GM18499 (cell line): ENCODE measurements around the gene ISL2.

ENCODE experiments used
- ATAC-seq: cut with Tn5 transposase; IDR thresholded peaks from one replicate; pipeline ENCODE4 v1.9.1; 2021; ENCODE audit warnings: moderate number of reproducible peaks; ENCODE audit not compliant: insufficient read depth, unreplicated experiment

The ISL2 gene

DNA sequence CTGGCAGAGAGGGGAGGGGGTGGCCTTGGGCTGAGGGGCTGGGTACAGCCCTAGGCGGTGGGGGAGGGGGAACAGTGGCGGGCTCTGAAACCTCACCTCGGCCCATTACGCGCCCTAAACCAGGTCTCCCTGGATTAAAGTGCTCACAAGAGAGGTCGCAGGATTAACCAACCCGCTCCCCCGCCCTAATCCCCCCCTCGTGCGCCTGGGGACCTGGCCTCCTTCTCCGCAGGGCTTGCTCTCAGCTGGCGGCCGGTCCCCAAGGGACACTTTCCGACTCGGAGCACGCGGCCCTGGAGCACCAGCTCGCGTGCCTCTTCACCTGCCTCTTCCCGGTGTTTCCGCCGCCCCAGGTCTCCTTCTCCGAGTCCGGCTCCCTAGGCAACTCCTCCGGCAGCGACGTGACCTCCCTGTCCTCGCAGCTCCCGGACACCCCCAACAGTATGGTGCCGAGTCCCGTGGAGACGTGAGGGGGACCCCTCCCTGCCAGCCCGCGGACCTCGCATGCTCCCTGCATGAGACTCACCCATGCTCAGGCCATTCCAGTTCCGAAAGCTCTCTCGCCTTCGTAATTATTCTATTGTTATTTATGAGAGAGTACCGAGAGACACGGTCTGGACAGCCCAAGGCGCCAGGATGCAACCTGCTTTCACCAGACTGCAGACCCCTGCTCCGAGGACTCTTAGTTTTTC, 4.9 kb downstream of the ISL2 start:
- no peak for ATAC-seq

DNA sequence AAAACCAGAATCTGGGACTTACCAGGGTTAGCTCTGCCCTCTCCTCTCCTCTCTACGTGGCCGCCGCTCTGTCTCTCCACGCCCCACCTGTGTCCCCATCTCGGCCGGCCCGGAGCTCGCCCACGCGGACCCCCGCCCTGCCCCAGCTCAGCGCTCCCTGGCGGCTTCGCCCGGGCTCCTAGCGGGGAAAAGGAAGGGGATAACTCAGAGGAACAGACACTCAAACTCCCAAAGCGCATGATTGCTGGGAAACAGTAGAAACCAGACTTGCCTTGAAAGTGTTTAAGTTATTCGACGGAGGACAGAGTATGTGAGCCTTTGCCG, 5.4 kb downstream of the ISL2 start:
- ATAC-seq: no peak

DNA sequence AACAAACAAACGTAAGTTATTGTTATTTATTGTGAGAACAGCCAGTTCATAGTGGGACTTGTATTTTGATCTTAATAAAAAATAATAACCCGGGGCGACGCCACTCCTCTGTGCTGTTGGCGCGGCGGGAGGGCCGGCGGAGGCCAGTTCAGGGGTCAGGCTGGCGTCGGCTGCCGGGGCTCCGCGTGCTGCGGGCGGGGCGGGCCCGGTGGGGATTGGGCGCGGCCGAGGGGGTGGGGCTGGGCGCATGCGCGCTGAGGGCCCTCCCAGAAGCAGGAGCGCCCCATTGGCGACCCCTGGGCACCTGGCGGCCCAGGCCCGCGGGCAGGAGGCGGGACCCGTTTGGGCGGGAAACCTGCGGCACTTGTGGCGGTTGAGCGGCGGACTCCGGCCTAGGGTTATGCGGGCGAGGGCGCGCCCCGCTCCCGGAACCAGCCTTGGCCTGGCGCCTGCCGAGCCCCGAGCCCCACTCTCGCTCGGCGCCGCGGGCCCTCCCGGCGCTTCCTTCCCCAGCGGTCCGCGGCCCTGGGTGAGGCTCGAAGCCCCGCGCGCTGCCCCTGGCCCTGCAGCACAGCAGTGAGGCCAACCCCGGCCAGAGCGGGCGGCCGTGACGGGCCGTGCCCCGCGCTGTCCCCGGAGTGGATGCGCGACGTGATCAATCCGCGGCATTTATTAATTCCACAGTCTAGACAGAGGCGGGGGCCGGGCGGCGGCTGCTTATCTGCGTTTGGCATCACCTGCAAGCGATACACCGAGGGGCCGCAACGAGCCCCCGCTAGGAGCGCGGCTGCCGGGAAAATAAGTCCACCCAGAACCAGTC, 6.0 kb downstream of the ISL2 start:
- ATAC-seq: no peak

DNA sequence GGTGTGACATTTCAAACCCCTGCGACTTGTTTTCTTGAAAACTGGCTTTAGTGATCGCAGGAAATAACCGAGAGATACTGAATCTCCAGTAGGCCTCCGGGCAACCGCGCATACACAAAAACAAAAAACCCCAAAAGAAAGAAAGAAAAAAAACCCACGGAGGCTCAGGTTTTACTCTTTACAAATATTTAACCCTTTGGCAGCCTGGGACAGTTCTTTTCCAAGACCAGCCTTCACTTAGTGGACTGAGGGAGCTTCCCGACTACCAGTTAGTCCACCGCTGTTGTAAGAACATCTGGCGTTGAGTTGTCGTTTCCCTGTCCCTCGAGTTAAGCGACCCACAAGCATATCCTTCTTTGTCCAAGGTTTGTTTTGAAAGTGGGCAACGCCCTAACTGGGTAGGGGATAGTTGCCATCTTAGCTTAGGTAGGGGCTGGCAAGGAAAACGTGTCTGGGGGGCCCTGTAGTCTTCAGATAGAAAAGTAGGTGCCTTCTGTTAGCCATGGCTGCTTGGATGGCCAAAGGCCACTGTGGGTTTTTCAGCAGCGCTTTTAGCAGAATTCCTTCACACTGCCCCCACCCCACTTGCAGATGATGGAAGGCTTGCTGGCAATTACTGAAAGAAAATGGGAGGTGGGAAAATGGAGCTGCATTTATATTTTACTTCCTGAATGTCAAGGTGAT, 6.9 kb downstream of the ISL2 start:
- no peak for ATAC-seq

DNA sequence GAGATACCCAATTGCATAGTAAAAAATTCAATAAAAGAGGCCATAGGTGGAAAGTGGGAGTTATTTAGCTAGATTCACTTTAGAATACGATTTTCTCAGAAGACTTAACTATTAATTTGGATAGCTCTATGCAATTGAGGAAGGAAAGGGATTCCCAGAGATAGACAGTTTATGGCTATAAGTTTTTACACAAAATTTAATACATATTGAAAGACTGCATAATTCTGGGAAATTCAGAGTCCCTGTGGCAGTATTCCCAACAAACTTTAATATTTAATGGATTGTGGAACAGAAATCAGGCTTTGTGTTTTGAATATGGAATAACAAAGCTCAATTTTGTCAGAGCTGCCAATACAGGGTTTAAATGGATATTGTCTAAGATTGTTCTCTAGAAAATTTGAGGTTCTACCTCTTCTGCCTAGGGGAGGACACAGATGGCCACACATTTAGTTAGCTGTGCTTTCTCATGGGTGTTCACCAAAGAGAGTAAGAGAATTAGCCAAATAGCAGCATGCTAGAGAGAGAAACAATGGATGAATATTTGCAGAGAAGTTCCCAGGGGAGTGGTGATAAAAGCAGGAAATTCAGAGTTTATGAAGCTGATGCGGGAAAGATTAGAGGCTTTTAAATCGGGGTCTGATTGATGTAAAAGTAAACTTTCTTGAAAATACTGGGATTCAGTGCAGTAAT, 8.5 kb downstream of the ISL2 start:
- ATAC-seq: no peak

DNA sequence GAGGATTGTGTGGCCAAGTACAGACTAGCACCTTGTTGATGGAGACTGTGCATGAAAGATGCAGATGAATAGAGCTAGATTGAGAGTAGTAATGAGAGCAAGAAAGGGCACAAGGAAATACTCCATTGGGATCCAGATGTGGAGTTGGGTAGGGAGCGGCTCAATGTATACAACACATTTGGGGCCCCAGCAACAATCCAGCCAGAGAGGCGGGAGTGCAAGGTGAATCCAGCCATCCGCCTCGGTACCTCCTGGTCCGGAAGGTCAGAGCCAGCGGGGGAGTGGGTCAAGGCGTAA, 9.0 kb downstream of the ISL2 start:
- ATAC-seq: no peak

DNA sequence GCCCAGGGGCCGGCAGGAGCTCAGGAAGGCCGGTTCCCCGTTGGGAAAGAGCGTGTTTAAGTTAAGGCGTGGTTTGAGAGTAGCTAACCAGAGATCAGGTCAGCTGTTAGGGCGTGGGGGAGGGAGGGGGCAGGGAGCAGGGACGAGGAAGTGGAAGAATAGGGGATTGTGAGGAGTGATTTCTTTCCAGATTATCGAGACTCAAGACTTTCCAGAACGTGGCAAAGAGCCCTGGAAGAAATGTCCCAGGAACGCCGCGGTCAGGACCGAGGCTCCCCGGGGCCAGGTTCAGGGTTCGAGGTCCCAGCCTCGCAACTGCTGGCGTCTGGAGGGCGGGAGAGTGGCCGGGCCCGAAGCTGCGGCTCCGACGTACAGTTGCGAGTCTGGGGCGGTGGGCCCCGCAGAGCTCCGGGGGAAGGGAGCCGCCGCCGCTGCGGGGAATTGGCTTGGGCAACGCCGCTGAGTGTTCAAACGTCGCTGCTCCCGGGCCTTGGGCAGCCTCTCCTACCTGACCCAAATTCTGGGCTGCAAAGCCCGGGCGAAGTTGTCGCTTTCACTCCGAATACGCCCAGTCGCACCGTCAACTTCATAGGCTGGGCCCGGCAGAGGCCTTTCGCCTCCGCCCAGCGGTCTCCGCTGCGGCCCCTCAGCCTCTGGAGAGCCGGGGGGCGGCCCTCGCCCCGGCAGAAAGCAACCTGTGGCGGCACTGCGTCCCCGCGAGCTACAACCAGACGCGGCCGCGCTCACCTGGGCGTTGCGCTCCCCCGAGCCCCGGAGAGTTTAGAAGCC, 9.5 kb downstream of the ISL2 start:
- ATAC-seq: no peak

DNA sequence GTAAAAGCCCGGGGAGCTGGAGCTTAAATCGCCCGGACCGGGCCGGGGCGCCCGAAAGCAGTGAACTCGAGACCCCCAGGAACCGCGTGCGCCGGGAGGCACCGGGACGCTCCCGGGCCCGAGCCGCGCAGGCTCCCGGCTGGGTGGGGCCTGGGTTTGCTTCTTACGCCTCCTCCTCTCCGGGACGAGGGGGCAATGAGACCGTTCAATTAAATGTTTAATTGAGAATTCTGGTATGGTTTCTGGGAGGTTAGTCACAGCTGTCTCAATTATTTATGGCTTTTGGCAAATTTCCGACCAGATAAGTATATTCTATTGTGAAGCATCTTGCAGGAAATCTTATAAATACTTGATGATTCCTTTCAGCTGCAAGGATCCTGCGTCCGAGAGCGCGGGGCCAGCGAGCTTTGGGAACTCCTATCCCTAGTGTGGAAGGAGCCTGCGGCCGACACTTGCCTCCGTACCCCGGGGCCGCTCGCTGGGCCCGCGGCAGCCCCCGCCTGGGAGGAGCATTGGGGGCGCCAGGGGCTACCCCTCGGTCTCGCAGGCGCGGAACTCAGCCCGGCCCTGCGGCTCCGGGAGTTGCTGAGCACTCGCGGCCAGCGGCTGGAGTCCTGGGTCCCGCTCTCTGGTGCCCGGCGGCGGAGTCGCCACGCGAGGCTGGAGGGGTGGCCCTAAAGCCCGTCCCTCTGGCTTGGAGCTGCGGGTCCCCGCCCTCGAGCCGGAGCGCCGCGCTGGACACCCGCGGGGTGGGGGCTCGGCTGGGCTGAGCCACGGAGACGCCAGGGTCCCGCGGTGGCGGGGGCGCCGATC, 10.3 kb downstream of the ISL2 start:
- no peak for ATAC-seq

DNA sequence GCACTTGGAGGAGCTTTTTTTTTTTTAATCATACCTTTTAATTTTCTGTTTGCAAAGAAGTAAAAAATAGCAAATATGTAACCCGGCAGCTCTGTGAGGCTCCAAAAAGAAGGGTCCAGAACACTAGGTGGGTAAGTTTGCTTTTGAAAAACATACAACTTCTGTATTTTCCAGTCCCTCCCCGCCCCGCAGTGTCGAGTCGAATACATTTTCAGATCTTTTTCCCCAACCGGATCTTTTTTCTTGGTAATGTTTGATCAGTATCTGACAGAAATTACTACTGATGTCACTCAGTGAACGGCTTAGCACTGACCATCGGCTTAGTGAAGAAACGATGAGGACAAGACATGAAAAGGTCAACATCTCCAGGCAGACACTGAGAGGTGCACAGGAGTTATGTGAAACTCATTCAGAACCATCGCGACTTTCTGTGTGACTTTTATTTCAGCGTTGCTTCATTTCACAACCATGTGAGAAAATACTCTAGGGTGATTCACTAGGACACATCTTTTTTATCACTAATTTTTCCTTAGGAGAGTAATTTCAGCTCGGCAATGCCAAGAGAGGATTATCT, 11.0 kb downstream of the ISL2 start:
- no peak for ATAC-seq

DNA sequence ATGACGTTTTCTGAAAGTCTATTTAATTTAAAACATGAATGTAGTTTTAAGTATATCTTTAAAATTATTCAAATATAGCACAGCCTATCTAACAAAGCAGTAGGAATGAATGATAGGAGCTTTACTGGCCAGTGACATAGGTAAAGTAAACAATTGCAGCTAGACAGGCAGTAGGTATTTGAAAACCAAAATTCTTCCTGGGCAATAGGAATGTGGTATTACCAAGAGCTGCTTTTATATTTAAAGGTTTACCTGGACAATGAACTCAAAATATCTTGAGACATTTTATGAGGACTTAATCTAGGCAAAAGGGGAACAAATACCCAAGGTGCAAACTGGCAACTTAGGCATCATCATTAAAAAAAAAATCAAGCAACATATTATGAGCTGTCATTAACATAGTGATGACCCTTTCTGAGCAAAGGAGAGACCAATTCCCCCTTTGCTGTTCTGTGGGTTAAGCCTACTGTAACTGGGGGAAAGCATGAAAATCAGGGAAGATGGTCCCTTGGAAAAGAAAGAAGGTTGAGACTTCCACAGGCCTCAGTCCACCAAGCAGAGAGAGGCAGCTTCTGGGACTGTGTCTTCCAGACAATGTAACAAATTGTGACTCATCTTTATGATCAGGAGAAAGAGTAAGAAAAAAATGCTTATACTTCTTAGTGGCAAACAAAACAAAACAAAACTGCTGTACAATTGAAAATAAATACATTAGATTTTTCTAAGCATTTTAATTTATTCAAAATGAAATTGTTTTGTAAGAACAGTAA, 12.9 kb downstream of the ISL2 start:
- ATAC-seq: no peak

DNA sequence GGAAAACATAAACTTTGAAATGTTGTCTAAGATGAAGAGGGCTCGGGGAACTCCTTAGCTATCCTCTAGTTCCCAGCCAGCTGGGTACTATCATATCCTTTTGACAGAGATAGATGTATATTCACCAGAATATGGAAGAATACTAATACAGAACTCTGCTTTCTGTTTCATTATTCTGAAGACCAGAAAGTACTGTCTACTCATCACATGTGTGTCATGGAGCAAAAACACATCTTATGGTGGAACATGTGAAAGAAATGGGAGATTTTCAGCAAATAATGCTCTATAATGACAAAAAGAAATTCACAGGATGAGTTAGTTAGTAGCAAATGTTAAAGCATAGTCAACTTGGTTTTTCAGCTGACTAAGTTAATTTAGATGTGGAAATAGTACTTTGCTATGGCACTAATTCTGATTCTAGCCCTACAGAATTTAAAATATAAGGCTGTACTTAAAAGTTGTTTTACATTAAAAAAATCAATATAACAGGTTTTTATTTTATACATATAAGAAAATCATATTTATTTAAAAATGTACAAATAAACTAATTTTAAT, 16.5 kb downstream of the ISL2 start:
- ATAC-seq: no peak

DNA sequence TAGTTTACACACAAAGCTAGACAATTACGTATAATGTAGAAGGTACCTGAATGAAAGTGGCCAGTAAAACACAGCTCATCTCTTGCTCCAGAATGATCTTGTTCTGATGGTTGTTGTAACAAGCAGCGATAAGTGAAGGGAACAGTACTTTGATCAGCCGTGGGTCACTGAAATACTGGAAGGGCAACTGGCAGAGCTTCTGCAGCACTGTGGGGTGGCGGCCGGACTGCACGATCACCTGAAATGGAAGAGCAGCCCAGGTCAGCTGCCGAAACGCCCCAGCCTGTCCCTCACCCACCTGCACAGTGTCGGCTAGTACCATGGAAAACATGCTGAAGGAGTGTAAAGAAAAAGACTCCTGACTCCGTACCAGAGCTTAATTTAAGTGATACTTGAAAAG, 17.3 kb downstream of the ISL2 start:
- no peak for ATAC-seq

DNA sequence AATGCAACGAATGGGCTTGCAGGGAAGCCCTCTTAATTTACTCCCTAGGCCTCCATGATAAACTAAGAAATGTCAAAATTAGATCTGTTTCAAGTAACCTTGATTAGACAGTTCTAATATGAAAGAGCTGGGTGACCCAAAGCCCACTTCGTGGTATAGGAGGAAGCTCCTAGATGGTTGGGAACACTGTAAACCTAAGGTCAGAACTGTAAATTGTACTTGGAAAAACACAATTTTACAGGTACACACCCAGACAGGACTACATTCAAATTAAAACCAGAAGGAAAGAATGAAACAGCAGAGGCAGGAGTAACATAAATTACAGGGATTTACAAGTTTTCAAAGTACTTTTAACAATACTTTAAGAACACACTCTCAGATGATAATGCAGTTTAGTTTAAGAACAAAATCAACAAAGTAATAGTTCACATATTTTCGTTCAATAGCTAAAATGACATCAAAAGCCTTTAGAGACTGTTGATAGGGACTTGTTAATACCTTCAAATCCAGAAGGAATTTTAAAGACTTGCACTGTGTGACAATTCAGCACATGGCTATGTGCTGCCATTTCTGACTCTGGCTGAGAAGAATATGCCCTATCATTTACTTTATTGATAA, 18.4 kb downstream of the ISL2 start:
- no peak for ATAC-seq

DNA sequence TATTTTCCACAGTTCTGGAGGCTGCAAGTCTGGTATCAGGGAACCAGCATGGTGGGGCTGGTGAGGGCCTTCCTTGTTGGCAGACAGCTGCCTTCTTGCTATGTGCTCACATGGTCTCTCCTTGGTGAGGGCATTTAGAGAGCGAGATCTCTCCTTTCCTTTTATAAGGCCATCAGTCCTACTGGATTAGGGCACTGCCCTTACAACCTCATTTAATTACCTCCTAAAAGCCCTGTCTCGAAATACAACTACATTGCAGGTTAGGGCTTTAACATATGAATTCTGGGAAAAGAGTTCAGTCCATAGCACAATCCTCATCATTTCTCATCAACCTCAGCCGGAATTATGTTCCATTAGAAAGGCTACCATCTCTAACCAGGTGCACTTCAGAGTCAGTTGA, 21.9 kb downstream of the ISL2 start:
- no peak for ATAC-seq

DNA sequence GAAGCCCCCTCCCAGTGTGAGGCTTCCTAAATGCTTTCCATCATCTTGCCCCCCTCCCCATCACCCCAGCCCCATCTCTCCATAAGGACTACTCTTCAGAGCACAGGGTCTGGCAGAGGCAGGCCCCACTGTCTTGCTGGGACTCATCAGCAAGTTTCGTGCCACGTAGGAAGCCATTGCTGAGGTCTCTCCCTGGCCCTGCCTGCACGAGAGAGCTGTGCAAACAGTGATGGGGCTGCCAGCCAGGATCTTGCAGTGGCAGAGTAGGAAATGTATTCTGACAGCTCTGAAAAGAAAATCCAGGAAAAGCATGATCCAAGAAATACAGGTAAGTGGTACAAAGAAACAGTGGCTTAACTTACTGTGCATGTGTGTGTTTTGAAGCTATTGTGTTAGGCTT, 22.6 kb downstream of the ISL2 start:
- ATAC-seq: no peak

DNA sequence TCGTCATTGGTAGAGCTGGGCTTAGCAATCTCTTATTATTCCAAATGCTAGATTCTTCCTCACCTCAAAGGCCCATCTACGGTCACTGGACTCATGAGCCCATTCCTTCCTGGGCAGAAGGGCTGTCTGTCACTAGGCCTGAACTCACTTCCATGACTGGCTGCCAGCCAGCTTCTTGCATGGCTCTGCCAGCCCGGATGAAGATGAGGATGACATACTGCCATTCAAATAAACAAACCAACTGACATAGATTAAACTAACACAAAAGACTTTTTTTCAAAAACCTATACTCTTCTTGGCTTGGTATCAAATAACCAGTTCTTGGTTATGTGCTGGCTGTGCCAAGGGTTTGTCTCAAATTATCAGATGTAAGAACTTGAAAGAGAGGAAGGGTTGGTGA, 23.8 kb downstream of the ISL2 start:
- no peak for ATAC-seq

DNA sequence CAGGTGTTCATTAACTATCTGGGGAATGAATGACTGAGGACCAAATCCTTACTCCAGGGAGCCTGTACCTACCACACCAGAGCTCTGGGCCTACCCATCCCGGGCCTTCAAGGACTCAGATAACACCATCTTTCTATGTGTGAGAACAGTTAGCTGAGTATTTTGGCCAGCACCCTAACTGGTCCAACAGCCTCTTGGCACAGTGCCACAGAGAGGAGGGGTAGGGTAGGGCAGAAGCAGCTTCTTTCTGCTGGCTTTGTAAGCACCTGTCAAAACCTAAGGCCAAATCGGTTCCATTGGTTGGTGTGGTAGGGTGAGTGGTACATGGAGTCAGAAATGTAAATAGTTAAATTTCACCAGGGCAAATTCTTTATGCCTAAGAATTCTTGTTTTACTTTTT, 26.7 kb downstream of the ISL2 start:
- ATAC-seq: no peak

DNA sequence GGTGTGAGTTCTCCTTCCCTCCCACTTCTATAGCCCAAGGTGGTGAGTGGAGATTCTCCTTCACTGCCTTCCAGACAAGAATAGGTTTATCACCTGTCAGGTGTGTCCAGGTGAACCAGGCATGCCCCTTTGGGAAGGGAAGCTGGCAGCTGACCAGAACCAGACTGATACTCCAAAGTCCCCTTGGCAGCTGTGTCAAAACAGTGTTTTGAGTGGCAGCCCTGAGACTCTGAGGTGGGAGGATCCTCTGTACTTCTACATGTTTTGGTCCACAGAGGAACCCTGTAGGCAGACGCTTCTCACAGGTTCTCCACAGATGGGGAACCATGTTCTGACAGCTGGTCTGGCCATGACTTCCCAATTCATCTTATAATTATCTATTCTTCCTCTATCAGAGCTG, 30.1 kb downstream of the ISL2 start:
- no peak for ATAC-seq
